ENCODE data around the gene SPAG4.
A peak's percentile ranks its signal among the peaks of the same experiment; 100 is the strongest.

Gene SPAG4

DNA sequence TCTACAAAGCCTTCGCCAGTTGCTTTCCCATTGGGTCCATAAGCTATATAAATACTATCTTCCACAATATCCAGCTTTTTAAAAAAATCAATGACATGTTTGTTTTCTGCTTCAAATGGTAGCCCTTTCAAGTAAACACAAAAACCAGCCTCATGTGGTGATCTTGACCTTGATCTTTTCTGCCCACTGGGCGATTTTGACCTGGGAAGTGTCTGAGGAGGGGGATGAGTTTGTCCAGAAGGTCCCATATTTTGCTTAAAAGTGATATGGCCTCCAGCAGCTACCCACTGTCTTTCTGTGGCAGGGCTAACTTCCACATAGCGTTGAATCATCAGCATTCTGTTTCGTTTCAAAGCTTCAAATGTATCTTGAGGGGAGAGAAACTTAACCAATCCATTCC lies 38.3 kb downstream of the SPAG4 start:
- ChIA-PET CTCF (interaction anchor here (1.1 to 1.5 kb wide), 2 partner anchors 10 to 17 kb away, joined by 4 to 5 read pairs; partner anchors contain the start of genes CPNE1 and RBM12), POLR2A (no interaction called here)
- DNase-seq: no peak
- no peak overlapping the region for H3K4me3 ChIP-seq (ENCODE audit: control insufficient read depth in 1 of 7, extremely low read depth in 1 of 7, insufficient read depth in 4 of 7, low read depth in 2 of 7, low read length in 6 of 7)
- no peaks in the 10 kb centered on the region for H3K9me3 ChIP-seq (ENCODE audit: control extremely low read depth in 1 of 5, control insufficient read depth in 4 of 5, insufficient read depth in 2 of 5, low read depth in 1 of 5, low read length in 4 of 5)
- WGBS (ENCODE audit: insufficient coverage): 100% methylated on average over 3 of the region's 4 CpGs
- peaks cover 21 to 55% (median 28%) of the 10 kb centered on the region in 4 experiments for H3K36me3 ChIP-seq (ENCODE audit: control insufficient read depth in 4 of 4, insufficient read depth in 4 of 4, low read length in 3 of 4)
- H3K27ac ChIP-seq (ENCODE audit: insufficient read depth in 1 of 2, low read depth in 1 of 2, low read length in 2 of 2, poor library complexity in 1 of 2, severe bottlenecking in 2 of 2): no peak overlapping the region
- peaks cover 0 to 12% (median 5%) of the 10 kb centered on the region in 4 experiments for H3K4me1 ChIP-seq (ENCODE audit: control extremely low read depth in 1 of 4, control insufficient read depth in 4 of 4, insufficient read depth in 4 of 4, low read length in 3 of 4)
- no peaks in the 10 kb centered on the region for H3K27me3 ChIP-seq (replicated peaks in 2 of 5; ENCODE audit: control insufficient read depth in 4 of 5, insufficient read depth in 5 of 5, low read length in 4 of 5)

GRCh38 chr20:35654415-35654814 lies 38.8 kb downstream of the SPAG4 start:
- 100% methylated on average over 9 of the region's 9 CpGs for WGBS (ENCODE audit: insufficient coverage)
- H3K36me3 ChIP-seq (ENCODE audit: control insufficient read depth in 4 of 4, insufficient read depth in 4 of 4, low read length in 3 of 4): peaks cover 21 to 55% (median 28%) of the 10 kb centered on the region in 4 experiments
- CTCF ChIA-PET: interaction anchor here (1.1 to 1.5 kb wide), 3 partner anchors 10 to 34 kb away, joined by 4 to 5 read pairs (median 4); partner anchors contain the start of genes CPNE1 and RBM12
- no peak overlapping the region for H3K27ac ChIP-seq (ENCODE audit: insufficient read depth in 1 of 2, low read depth in 1 of 2, low read length in 2 of 2, poor library complexity in 1 of 2, severe bottlenecking in 2 of 2)
- peaks cover 0 to 12% (median 5%) of the 10 kb centered on the region in 4 experiments for H3K4me1 ChIP-seq (ENCODE audit: control extremely low read depth in 1 of 4, control insufficient read depth in 4 of 4, insufficient read depth in 4 of 4, low read length in 3 of 4)
- no peaks in the 10 kb centered on the region for H3K27me3 ChIP-seq (replicated peaks in 2 of 5; ENCODE audit: control insufficient read depth in 4 of 5, insufficient read depth in 5 of 5, low read length in 4 of 5)
- POLR2A ChIA-PET: interaction anchor here (0.6 to 1.1 kb wide), 2 partner anchors 9 to 32 kb away, joined by 3 read pairs; no protein-coding TSS in a partner anchor
- H3K4me3 ChIP-seq (ENCODE audit: control insufficient read depth in 1 of 7, extremely low read depth in 1 of 7, insufficient read depth in 4 of 7, low read depth in 2 of 7, low read length in 6 of 7): no peak overlapping the region
- no peak for DNase-seq
- no peaks in the 10 kb centered on the region for H3K9me3 ChIP-seq (ENCODE audit: control extremely low read depth in 1 of 5, control insufficient read depth in 4 of 5, insufficient read depth in 2 of 5, low read depth in 1 of 5, low read length in 4 of 5)

DNA sequence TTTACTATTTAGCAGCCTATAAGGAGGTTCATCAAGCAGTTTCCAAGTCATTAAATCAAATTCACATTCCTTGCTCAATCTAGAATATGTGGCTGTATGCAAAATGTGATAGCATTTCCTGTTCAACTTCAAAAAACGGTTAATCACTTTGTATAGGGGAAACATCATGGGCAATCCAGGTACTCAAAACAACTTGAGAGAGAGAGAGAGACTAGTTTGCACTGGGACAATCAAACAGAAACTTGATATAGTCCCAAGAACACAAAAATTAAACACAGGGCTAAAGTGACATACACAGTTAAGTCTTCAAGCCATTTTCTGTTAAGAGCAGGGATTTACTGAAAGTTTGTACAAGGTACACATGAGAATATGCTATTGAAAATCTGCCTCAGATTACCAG lies 41.6 kb downstream of the SPAG4 start:
- POLR2A ChIA-PET: no interaction called here
- H3K4me1 ChIP-seq (ENCODE audit: control extremely low read depth in 1 of 4, control insufficient read depth in 4 of 4, insufficient read depth in 4 of 4, low read length in 3 of 4): peaks cover 14 to 33% (median 25%) of the 10 kb centered on the region in 4 experiments
- no peak overlapping the region for H3K4me3 ChIP-seq (ENCODE audit: control insufficient read depth in 1 of 7, extremely low read depth in 1 of 7, insufficient read depth in 4 of 7, low read depth in 2 of 7, low read length in 6 of 7)
- CTCF ChIA-PET: interaction anchor here (0.7 to 1.1 kb wide), 2 partner anchors 9 to 20 kb away, joined by 3 to 4 read pairs; no protein-coding TSS in a partner anchor
- no peaks in the 10 kb centered on the region for H3K27me3 ChIP-seq (replicated peaks in 2 of 5; ENCODE audit: control insufficient read depth in 4 of 5, insufficient read depth in 5 of 5, low read length in 4 of 5)
- WGBS (ENCODE audit: insufficient coverage): 0% methylated on average over 1 of the region's 1 CpG
- H3K36me3 ChIP-seq (ENCODE audit: control insufficient read depth in 4 of 4, insufficient read depth in 4 of 4, low read length in 3 of 4): peaks cover 19 to 40% (median 26%) of the 10 kb centered on the region in 4 experiments
- H3K27ac ChIP-seq (ENCODE audit: insufficient read depth in 1 of 2, low read depth in 1 of 2, low read length in 2 of 2, poor library complexity in 1 of 2, severe bottlenecking in 2 of 2): peak overlapping the region in 1 of 2 experiments; percentile 2
- peak in 2 of 3 donors; percentile 34 to 47 for DNase-seq
- H3K9me3 ChIP-seq (ENCODE audit: control extremely low read depth in 1 of 5, control insufficient read depth in 4 of 5, insufficient read depth in 2 of 5, low read depth in 1 of 5, low read length in 4 of 5): no peaks in the 10 kb centered on the region

- WGBS (ENCODE audit: insufficient coverage): 97% methylated on average over 8 of the region's 10 CpGs
These were observed 44.7 kb downstream of the SPAG4 start for GRCh38 chr20:35660122-35660937.

DNA sequence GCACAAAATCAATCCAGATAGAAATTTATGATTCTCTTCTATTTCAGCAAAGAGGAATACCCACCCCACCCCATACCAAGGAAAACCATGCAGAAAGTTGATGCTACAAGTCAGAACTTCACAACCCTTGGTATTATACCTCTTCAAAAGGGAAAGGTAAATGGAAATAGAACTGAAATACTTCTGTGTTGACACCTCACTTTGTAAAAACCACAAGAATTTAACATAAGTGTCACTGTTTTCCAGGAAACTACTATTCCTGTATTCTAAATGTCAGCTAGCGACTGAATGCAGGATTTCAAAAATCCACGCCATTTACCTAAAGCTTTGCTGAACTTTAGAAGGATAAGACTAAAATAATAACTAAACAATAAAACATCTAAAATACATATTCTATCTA lies 45.4 kb downstream of the SPAG4 start:
- H3K4me3 ChIP-seq (ENCODE audit: control insufficient read depth in 1 of 7, extremely low read depth in 1 of 7, insufficient read depth in 4 of 7, low read depth in 2 of 7, low read length in 6 of 7): peak overlapping the region in 3 of 7 experiments; percentile 53 to 86 (median 80)
- H3K36me3 ChIP-seq (ENCODE audit: control insufficient read depth in 4 of 4, insufficient read depth in 4 of 4, low read length in 3 of 4): peaks cover 0 to 6% (median under 1%) of the 10 kb centered on the region in 4 experiments
- DNase-seq: no peak
- ChIA-PET CTCF (interaction anchor here (0.5 to 1.5 kb wide), 3 partner anchors 10 to 44 kb away, joined by 3 to 4 read pairs (median 4); no protein-coding TSS in a partner anchor), POLR2A (interaction anchor here (0.6 to 0.7 kb wide), 2 partner anchors 15 to 787 kb away, joined by 3 to 4 read pairs; no protein-coding TSS in a partner anchor)
- H3K4me1 ChIP-seq (ENCODE audit: control extremely low read depth in 1 of 4, control insufficient read depth in 4 of 4, insufficient read depth in 4 of 4, low read length in 3 of 4): peaks cover 30 to 57% (median 47%) of the 10 kb centered on the region in 4 experiments
- WGBS (ENCODE audit: insufficient coverage): no CpG with 5 or more reads among the region's 2 CpGs
- H3K27ac ChIP-seq (ENCODE audit: insufficient read depth in 1 of 2, low read depth in 1 of 2, low read length in 2 of 2, poor library complexity in 1 of 2, severe bottlenecking in 2 of 2): no peak overlapping the region
- H3K27me3 ChIP-seq (replicated peaks in 2 of 5; ENCODE audit: control insufficient read depth in 4 of 5, insufficient read depth in 5 of 5, low read length in 4 of 5): no peaks in the 10 kb centered on the region
- no peaks in the 10 kb centered on the region for H3K9me3 ChIP-seq (ENCODE audit: control extremely low read depth in 1 of 5, control insufficient read depth in 4 of 5, insufficient read depth in 2 of 5, low read depth in 1 of 5, low read length in 4 of 5)

More at GRCh38 chr20:35660122-35660937, 44.7 kb downstream of the SPAG4 start:
- H3K4me1 ChIP-seq (ENCODE audit: control extremely low read depth in 1 of 4, control insufficient read depth in 4 of 4, insufficient read depth in 4 of 4, low read length in 3 of 4): peaks cover 30 to 57% (median 47%) of the 10 kb centered on the region in 4 experiments
- H3K27me3 ChIP-seq (replicated peaks in 2 of 5; ENCODE audit: control insufficient read depth in 4 of 5, insufficient read depth in 5 of 5, low read length in 4 of 5): no peaks in the 10 kb centered on the region
- peak overlapping the region in 2 of 7 experiments; percentile 30 to 86 for H3K4me3 ChIP-seq (ENCODE audit: control insufficient read depth in 1 of 7, extremely low read depth in 1 of 7, insufficient read depth in 4 of 7, low read depth in 2 of 7, low read length in 6 of 7)
- no peaks in the 10 kb centered on the region for H3K9me3 ChIP-seq (ENCODE audit: control extremely low read depth in 1 of 5, control insufficient read depth in 4 of 5, insufficient read depth in 2 of 5, low read depth in 1 of 5, low read length in 4 of 5)
- DNase-seq: no peak
- CTCF ChIA-PET: interaction anchor here (0.5 to 1.5 kb wide), 3 partner anchors 33 to 43 kb away, joined by 3 to 4 read pairs (median 4); no protein-coding TSS in a partner anchor
- no peak overlapping the region for H3K27ac ChIP-seq (ENCODE audit: insufficient read depth in 1 of 2, low read depth in 1 of 2, low read length in 2 of 2, poor library complexity in 1 of 2, severe bottlenecking in 2 of 2)
- POLR2A ChIA-PET: interaction anchor here (0.6 to 0.7 kb wide), 2 partner anchors 42 to 786 kb away, joined by 3 to 4 read pairs; no protein-coding TSS in a partner anchor
- peaks cover 0 to 9% (median 1%) of the 10 kb centered on the region in 4 experiments for H3K36me3 ChIP-seq (ENCODE audit: control insufficient read depth in 4 of 4, insufficient read depth in 4 of 4, low read length in 3 of 4)

DNA sequence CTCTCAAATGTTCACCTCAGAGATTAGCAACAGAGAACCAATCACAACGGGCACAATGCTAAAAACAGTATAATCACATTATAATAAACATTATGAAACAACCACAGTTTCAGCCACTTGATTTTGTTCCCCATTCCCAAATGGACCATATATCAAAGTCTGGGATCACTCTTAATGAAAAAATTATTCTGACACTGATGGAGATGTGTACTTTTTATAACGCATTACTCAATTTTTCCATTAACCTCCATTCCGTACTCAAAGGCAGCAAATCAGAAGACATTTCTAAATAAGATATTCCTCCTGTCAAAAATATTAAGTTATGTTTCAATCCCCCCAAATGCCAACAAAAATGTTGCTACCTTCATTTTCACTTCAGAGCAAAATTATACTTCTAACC lies 46.3 kb downstream of the SPAG4 start:
- H3K27ac ChIP-seq (ENCODE audit: insufficient read depth in 1 of 2, low read depth in 1 of 2, low read length in 2 of 2, poor library complexity in 1 of 2, severe bottlenecking in 2 of 2): no peak overlapping the region

More for the DNA sequence above, 46.3 kb downstream of the SPAG4 start:
- Histone ChIP-seq H3K9me3 (ENCODE audit: control extremely low read depth in 1 of 5, control insufficient read depth in 4 of 5, insufficient read depth in 2 of 5, low read depth in 1 of 5, low read length in 4 of 5) (no peaks in the 10 kb centered on the region), H3K27me3 (replicated peaks in 2 of 5; ENCODE audit: control insufficient read depth in 4 of 5, insufficient read depth in 5 of 5, low read length in 4 of 5) (no peaks in the 10 kb centered on the region), H3K36me3 (ENCODE audit: control insufficient read depth in 4 of 4, insufficient read depth in 4 of 4, low read length in 3 of 4) (peaks cover 0 to under 1% (median 0%) of the 10 kb centered on the region in 4 experiments), H3K4me1 (ENCODE audit: control extremely low read depth in 1 of 4, control insufficient read depth in 4 of 4, insufficient read depth in 4 of 4, low read length in 3 of 4) (peaks cover 30 to 56% (median 47%) of the 10 kb centered on the region in 4 experiments), H3K4me3 (ENCODE audit: control insufficient read depth in 1 of 7, extremely low read depth in 1 of 7, insufficient read depth in 4 of 7, low read depth in 2 of 7, low read length in 6 of 7) (peak overlapping the region in 3 of 7 experiments; percentile 80 to 93 (median 86))
- WGBS (ENCODE audit: insufficient coverage): 83% methylated on average over 1 of the region's 3 CpGs
- ChIA-PET CTCF (interaction anchor here (1.1 to 1.5 kb wide), 2 partner anchors 9 to 45 kb away, joined by 4 read pairs; no protein-coding TSS in a partner anchor), POLR2A (interaction anchor here (0.6 kb wide), 1 partner anchor 48 kb away, joined by 5 read pairs; no protein-coding TSS in a partner anchor)
- no peak for DNase-seq

All from common myeloid progenitor, CD34-positive (primary cell).